Measurements from ENCODE around the gene RMDN2. TPM values are rescaled to one million over a fixed set of nuclear protein-coding genes. Genes with fewer than 3 reads are reported as not detected.

Gene RMDN2
- total RNA-seq, 1 donor from 2014 or later = 7.0 TPM

- no peak for DNase-seq (ENCODE audit: extremely low spot score, unreplicated experiment)
- no peak overlapping the region for H3K27ac Mint-ChIP-seq
- no peak for TF ChIP-seq CTCF (conservative IDR thresholded peaks at IDR 0.05)
- H3K36me3 Mint-ChIP-seq = no peaks in the 10 kb centered on the region
- peaks cover 15% of the 10 kb centered on the region for H3K27me3 Mint-ChIP-seq
- no peaks in the 10 kb centered on the region for H3K4me1 Mint-ChIP-seq (ENCODE audit: unreplicated experiment)
- peaks cover 5% of the 10 kb centered on the region for H3K9me3 Mint-ChIP-seq
- H3K4me3 Mint-ChIP-seq = no peak overlapping the region
These were observed 38.3 kb upstream of the RMDN2 start for GRCh38 chr2:37886745-37887144.

GRCh38 chr2:37887286-37887685 is 37.8 kb upstream of the RMDN2 start:
- no peak for TF ChIP-seq CTCF (conservative IDR thresholded peaks at IDR 0.05)
- H3K4me1 Mint-ChIP-seq (ENCODE audit: unreplicated experiment) = no peaks in the 10 kb centered on the region
- no peak overlapping the region for H3K27ac Mint-ChIP-seq
- peaks cover 15% of the 10 kb centered on the region for H3K27me3 Mint-ChIP-seq
- H3K36me3 Mint-ChIP-seq = no peaks in the 10 kb centered on the region
- peaks cover 5% of the 10 kb centered on the region for H3K9me3 Mint-ChIP-seq
- DNase-seq (ENCODE audit: extremely low spot score, unreplicated experiment) = no peak
- H3K4me3 Mint-ChIP-seq = no peak overlapping the region

- peak; percentile 82 for TF ChIP-seq CTCF (conservative IDR thresholded peaks at IDR 0.05)
- Mint-ChIP-seq H3K4me1 (ENCODE audit: unreplicated experiment) (peaks cover 10% of the 10 kb centered on the region), H3K9me3 (peaks cover 5% of the 10 kb centered on the region), H3K4me3 (no peak overlapping the region), H3K27ac (no peak overlapping the region), H3K27me3 (peaks cover 3% of the 10 kb centered on the region), H3K36me3 (no peaks in the 10 kb centered on the region)
- peak; percentile 74 for DNase-seq (ENCODE audit: extremely low spot score, unreplicated experiment)
These were observed 34.1 kb upstream of the RMDN2 start for GRCh38 chr2:37890893-37891495.

GRCh38 chr2:37891846-37892435 is 33.1 kb upstream of the RMDN2 start:
- H3K36me3 Mint-ChIP-seq = no peaks in the 10 kb centered on the region
- DNase-seq (ENCODE audit: extremely low spot score, unreplicated experiment) = no peak
- no peak for TF ChIP-seq CTCF (conservative IDR thresholded peaks at IDR 0.05)
- H3K4me1 Mint-ChIP-seq (ENCODE audit: unreplicated experiment) = peaks cover 13% of the 10 kb centered on the region
- H3K27ac Mint-ChIP-seq = no peak overlapping the region
- H3K4me3 Mint-ChIP-seq = no peak overlapping the region
- peaks cover 3% of the 10 kb centered on the region for H3K27me3 Mint-ChIP-seq
- peaks cover 5% of the 10 kb centered on the region for H3K9me3 Mint-ChIP-seq

GRCh38 chr2:37892436-37893114 is 32.5 kb upstream of the RMDN2 start:
- Mint-ChIP-seq H3K4me3 (no peak overlapping the region), H3K9me3 (peaks cover 5% of the 10 kb centered on the region), H3K27ac (no peak overlapping the region), H3K36me3 (no peaks in the 10 kb centered on the region), H3K27me3 (peaks cover 3% of the 10 kb centered on the region), H3K4me1 (ENCODE audit: unreplicated experiment) (peaks cover 13% of the 10 kb centered on the region)
- no peak for TF ChIP-seq CTCF (conservative IDR thresholded peaks at IDR 0.05)
- DNase-seq (ENCODE audit: extremely low spot score, unreplicated experiment) = no peak

Measured in type B pancreatic cell (in vitro differentiated cells).